GM12873 (cell line): ENCODE results near the gene HDGF.

Experiments used
- TF ChIP-seq, protein P1 (sequence below): IDR thresholded peaks from 2 replicates; pipeline ENCODE4 v1.5.1; 2012; ENCODE audit warnings: low read depth, mild to moderate bottlenecking, moderate library complexity, low read length, control low read depth; ENCODE audit not compliant: insufficient read depth; ENCODE audit errors: missing control alignments

HDGF gene

DNA sequence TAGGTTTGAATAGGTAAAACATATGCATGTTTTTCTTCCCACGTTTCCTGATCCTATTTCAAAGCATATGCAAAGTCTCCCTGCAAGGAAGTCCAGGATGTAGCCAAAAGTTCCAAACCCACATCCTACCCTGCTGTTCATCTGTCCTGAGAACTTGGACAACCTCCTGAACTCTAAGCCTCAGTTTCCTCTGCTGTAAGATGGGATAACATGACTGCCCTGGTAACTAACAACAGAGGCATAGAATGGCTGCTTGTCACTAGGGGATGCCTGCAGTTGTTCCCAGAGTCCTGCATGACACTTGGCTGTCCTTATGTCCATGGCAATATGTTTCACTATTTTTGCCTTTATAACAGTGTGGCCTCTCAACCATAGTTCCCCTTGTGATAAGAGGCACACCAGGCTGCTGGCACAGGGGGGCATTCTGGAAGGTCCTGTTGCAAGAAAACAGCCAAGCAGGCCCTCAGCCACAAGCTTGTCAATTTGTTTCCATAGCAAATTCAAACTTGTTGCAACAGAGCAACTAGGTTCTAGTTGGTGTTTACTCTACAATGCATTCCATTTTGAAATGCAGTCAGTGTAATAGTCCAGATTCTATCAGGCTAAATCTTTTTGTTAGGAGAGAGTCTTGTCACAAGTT is 1.5 kb upstream of the HDGF start:
- TF ChIP-seq, protein P1, sequence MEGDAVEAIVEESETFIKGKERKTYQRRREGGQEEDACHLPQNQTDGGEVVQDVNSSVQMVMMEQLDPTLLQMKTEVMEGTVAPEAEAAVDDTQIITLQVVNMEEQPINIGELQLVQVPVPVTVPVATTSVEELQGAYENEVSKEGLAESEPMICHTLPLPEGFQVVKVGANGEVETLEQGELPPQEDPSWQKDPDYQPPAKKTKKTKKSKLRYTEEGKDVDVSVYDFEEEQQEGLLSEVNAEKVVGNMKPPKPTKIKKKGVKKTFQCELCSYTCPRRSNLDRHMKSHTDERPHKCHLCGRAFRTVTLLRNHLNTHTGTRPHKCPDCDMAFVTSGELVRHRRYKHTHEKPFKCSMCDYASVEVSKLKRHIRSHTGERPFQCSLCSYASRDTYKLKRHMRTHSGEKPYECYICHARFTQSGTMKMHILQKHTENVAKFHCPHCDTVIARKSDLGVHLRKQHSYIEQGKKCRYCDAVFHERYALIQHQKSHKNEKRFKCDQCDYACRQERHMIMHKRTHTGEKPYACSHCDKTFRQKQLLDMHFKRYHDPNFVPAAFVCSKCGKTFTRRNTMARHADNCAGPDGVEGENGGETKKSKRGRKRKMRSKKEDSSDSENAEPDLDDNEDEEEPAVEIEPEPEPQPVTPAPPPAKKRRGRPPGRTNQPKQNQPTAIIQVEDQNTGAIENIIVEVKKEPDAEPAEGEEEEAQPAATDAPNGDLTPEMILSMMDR: no peak

DNA sequence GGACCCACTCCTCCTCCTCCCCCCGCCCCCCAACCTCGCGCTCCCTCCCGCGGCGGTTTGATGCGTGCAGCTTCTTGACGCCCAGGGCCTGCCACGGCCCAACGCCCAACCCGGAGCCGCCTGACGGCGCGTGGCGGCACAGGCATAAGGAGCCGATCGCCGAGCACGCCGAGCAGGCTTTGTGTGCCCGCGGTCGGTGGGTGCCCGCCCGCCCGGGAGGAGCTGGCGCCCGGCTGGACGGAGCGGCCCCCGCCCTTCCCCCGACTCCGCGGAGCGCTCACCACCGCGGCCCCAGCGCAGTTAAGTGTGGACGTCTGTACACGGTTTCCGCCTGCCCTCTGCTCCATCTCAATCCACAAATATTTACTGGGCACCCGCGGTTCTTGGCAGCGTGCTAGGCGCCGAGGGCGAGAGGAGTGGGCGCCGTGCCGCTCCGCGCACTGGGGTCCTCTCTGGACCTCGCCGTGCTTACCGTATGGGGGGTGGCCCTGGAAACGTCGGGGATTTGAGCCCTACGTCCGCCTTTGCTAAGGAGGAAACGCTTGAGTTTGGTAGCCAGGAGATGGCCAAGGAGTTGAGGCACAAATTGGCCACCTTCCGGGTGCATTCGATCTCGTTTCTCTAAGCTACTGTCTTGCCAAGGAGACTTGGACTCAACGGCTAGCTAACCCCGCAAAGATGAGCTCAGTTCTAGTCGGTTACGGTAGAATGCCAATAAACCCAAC is 444 bp upstream of the HDGF start:
- TF ChIP-seq, protein P1: no peak

DNA sequence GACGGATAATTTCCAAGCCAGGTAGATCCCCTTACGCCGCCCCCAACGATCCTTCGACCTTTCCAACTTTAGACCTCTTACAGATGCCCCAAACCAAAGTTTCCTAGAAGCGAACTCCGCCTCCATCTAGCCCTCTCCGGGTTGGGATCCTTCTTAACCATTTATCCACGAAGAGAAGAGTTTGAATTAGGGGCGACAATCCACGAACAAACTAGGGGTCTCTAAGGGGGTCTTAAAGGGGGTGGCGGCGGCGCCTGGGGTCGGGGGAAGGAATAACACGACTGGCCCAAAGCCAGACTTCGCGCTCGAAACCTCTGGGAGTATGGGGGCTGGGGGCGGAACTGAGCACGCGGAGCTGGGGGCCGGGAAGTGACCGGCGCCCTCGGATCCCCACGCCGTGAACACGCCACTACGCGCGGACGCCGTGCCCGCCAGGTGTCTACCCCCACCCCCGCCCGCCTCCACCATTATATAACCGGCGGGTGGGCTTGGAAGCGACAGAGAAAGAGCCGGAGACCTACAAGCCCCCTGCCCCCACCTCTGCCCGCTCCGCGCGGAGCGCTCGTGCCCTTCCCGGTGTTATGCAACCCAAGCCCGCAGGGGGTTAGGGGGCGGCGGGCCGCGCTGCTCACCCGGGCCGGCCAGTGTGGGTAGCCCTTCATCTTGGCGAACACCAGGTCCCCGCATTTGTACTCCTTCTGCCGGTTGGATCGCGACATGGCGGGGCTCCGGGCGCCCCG is 594 bp downstream of the HDGF start:
- TF ChIP-seq, protein P1: no peak

DNA sequence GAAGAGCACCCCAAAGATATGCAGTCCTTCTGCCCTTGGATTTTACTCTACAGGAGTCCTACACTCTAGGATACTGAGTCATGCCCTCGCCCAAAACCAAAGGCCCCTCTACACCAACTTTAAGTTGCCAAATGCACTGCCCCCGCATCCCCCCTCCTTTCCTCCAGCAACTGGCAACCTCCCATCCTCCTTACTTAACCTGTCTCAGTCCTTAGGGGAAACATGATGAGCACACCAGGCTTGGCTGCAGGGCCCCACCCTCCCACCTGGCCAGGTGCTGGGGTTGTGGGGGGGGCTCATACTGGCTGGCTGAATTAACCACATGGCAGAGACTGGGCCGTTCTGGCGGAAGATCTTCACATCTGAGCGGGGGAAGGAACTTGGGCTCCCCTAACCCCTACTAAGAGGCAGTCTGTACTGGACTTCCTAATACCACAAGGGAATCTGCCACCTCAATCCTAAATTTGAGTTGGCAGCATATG is 1.2 kb downstream of the HDGF start:
- TF ChIP-seq, protein P1: no peak

DNA sequence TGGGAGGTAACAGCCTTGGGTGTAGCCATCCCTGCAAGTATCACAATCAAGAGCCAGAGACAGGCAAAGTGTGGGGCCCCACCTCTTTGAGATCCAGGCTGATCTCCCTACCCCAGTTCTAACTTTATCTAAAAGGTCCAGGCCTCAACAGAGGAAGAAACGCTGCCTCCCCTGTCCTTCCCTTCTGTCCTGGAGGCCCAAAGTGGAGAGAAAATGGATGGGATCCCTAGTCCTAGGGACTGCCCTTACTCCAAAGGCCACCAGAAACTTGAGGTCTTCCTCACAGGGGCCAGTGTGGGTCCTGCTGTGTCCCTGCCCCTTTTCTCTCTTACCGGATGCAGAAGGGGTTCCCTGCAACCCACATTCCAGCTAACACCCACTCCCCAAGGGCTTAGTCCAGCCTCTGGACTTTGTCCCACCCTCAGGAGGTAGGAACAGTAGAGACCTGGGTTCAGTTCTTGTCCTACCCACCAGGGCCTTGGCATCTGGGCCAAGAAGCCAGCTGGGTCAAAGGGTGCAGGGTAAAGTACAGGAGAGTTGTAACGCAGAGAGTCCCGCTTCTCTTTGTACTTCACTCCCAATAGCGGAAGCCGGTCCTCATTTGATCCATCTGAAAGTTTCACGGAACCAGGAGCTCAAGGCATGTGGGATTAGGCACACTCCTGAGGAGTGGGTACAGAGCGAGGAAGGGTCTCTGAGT is 1.9 kb downstream of the HDGF start:
- TF ChIP-seq, protein P1: no peak

DNA sequence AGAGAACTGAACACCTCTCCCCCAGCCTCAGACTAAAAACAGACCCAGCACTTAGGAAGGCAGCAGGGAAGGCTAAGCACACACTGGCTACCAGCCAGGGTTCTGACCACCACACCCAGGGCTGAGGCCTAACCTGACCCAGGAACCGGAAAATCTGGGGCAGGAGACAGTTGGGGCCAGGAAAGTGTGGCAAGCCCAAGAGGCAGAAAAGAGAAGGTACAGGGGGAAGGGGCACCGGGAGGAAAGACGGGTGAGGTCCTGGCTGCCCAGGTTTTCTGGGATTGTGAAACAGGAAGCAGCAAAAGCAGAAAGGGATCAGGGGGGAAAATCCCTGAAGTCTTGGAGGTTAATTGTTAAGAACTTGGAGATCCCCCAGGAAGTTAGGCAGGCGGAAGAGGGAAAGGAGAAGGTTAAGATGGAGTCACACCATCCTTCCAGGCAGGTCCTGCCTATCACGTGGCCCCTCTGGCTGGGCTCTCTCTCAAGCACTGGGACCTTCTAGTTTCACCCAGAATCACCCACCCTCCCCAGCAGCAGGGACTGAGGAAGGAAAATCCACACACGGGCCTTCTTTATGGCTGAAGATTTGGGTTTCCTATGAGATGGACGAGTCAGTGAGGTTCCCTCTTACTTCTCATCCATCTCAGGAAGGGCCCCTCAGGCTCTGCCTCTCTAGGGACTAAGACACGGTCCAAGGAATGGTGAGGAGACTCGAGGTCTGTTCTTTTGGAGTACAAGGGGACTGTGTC is 2.6 kb downstream of the HDGF start:
- TF ChIP-seq, protein P1: no peak
